Memory B cell (primary cell): ENCODE data around the gene LRRC63.
"Not testable (repeated sequence)": the region's sequence is repeated elsewhere in the genome, so short reads cannot be mapped to it uniquely, and the experiment has no call there.

Source experiments
- ATAC-seq: fragments of 150-1000 bp; cut with Tn5 transposase; 2 replicates; pipeline ENCODE4 v1.10.0; 2021; ENCODE audit warnings: low read depth, mild to moderate bottlenecking, moderate library complexity
- DNase-seq, 2 donors: peaks; one replicate each; pipeline ENCODE4 v3.0.0; 2022; ENCODE audit warnings: low spot score in 2 of 2
- H3K27ac Mint-ChIP-seq: one replicate; pipeline ENCODE4 v1.8.0; 2022; ENCODE audit warnings: mild to moderate bottlenecking, moderate library complexity, mixed read lengths
- H3K27me3 Mint-ChIP-seq: one replicate; pipeline ENCODE4 v1.8.0; 2022; ENCODE audit warnings: mixed read lengths
- H3K36me3 Mint-ChIP-seq: one replicate; pipeline ENCODE4 v1.8.0; 2022; ENCODE audit warnings: mild to moderate bottlenecking, mixed read lengths
- H3K4me1 Mint-ChIP-seq: one replicate; pipeline ENCODE4 v1.8.0; 2022; ENCODE audit warnings: mixed read lengths
- H3K4me3 Mint-ChIP-seq: one replicate; pipeline ENCODE4 v1.8.0; 2022; ENCODE audit warnings: mild to moderate bottlenecking, moderate library complexity, mixed read lengths
- H3K9me3 Mint-ChIP-seq: one replicate; pipeline ENCODE4 v1.8.0; 2022; ENCODE audit warnings: mixed read lengths

LRRC63 gene

DNA sequence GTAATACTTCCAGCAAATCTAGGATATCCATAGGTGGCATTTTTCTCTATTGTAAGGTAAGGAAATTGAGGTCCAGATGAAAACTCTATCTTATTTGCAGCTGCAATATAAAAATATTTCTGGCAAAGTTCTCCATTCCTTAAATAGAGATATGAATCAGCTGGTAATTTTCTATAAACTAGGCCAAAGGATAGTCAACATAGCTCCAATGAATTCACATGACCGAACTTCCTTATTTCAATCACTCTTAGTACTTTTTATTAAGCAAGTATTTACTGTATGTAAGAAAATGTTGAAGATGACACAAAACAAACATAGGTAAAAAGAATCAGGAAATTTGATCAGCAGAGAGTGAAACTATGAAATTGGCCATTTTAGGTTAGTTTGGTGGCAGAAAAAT lies 16.7 kb upstream of the LRRC63 start:
- H3K4me3 Mint-ChIP-seq: no peak overlapping the region
- peaks cover 5% of the 10 kb centered on the region for H3K4me1 Mint-ChIP-seq
- no peaks in the 10 kb centered on the region for H3K9me3 Mint-ChIP-seq
- no peaks in the 10 kb centered on the region for H3K27me3 Mint-ChIP-seq
- ATAC-seq: no peak
- H3K27ac Mint-ChIP-seq: no peak overlapping the region
- no peak for DNase-seq
- no peaks in the 10 kb centered on the region for H3K36me3 Mint-ChIP-seq

DNA sequence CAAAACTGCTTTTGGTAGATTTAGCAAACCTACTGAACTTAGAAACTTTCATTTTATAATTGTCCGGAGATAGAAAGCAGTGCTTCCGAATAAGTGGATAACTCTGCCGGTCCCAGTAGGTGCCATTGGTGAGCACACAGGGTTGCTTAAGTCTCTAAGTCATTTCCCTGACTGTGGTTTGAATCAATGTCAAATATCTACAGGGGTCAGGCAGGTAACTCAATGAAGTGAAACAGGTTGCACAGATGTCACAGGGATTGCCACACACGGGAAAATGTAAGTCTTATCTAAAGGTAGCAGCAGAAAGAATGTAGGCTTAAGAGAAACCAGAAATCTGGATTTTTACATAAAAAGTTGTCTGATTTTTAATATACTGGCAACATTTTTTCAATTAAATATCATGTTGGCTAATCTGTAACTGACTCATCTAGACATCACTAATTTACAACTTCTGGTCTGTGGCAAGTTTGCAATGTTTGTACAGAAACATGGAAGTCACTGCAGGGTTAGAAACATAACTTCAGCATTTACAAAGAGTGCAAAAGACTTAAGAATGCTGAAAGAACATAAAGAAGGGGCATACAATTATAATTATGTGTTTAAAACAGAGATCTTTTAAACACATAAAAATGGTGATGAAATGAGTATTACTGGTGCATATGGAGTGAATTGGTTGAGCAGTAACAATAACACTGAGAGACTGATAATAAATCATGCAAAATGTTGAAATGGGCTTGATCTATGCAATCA lies 14.3 kb upstream of the LRRC63 start:
- Mint-ChIP-seq H3K9me3 (no peaks in the 10 kb centered on the region), H3K4me3 (no peak overlapping the region), H3K36me3 (no peaks in the 10 kb centered on the region), H3K27me3 (no peaks in the 10 kb centered on the region), H3K27ac (no peak overlapping the region), H3K4me1 (peaks cover 13% of the 10 kb centered on the region)
- DNase-seq (no peak), ATAC-seq (no peak)

DNA sequence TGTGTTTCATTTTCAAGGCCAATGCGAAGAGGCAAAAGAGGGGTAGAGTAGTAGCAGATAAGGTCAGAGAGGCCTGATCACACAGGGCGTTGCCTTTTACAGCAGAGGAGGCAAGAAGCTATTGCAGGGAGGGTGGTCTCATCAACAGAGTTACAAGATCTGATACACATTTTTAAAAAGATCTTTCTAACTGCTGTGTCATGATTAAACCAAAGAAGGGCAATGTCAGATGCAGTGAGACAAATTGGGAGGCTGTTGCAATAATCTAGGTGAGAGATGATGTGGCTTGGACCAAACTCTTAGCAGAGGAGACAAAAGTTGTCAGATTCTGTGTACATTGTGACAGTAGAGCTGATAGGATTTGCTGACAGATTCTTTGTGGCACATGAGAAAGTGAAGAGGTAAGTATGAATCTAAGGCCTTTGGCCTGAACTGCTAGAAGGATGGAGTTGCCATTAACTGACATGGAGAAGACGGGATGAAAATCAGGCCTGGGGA lies 13.0 kb upstream of the LRRC63 start:
- no peak overlapping the region for H3K4me3 Mint-ChIP-seq

DNA sequence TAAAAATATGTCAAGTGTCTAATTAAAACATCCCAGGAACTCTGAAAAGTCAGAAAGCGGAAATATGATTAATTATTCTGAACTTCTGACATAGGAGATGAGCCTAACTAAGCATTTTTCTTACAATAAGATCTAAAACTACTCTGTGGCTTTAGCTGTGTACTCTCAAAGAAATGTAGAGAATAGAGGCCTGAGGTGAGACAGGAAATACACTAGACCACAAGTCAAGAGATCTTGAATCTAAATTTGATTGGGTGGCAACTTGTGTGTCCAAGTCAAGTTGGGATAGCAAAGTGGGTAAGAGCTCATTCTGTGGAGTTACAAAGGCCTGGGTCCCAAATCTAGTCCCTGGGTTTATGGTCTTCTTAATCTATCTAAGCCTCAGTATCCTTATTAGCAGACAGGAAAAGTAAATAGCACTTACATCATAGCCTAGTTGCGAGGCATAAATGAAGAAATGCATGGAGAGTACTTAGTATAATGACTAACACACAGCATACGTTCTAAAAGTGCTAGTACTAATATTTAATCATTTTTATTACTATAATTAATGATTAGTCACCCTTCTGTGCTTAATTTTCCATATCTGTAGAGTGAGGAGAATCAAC lies 9.4 kb upstream of the LRRC63 start:
- no peak overlapping the region for H3K4me3 Mint-ChIP-seq
- H3K27ac Mint-ChIP-seq: no peak overlapping the region
- no peaks in the 10 kb centered on the region for H3K27me3 Mint-ChIP-seq
- ATAC-seq (no peak), DNase-seq (no peak)
- no peaks in the 10 kb centered on the region for H3K9me3 Mint-ChIP-seq
- H3K4me1 Mint-ChIP-seq: peaks cover 13% of the 10 kb centered on the region
- H3K36me3 Mint-ChIP-seq: no peaks in the 10 kb centered on the region

More for the DNA sequence above, 13.0 kb upstream of the LRRC63 start:
- Mint-ChIP-seq H3K4me1 (peaks cover 13% of the 10 kb centered on the region), H3K27me3 (no peaks in the 10 kb centered on the region), H3K36me3 (no peaks in the 10 kb centered on the region), H3K27ac (no peak overlapping the region), H3K9me3 (no peaks in the 10 kb centered on the region)
- ATAC-seq (no peak), DNase-seq (no peak)

DNA sequence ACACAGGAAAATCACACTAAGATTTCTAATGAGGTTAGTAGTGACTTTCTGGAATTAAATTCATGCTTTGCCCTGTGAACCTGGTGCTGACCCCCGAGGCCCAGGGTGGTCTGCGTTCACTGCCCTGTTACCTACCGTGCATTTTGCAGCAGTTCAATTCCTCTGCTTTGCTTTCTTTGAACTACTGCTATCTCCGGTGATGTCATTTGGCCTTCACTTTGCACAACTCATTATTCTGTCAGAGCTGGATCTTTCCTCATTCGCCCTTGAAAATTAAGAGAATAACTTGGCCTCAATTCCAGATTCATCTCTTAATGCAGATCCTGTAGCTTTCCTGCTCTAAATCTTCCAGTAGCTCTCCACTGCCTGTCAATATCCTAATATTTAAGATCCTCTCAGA lies 8.8 kb upstream of the LRRC63 start:
- H3K4me3 Mint-ChIP-seq: no peak overlapping the region
- no peak for DNase-seq
- no peak for ATAC-seq
- H3K4me1 Mint-ChIP-seq: peaks cover 13% of the 10 kb centered on the region
- H3K27ac Mint-ChIP-seq: no peak overlapping the region
- no peaks in the 10 kb centered on the region for H3K9me3 Mint-ChIP-seq
- no peaks in the 10 kb centered on the region for H3K27me3 Mint-ChIP-seq
- H3K36me3 Mint-ChIP-seq: no peaks in the 10 kb centered on the region

DNA sequence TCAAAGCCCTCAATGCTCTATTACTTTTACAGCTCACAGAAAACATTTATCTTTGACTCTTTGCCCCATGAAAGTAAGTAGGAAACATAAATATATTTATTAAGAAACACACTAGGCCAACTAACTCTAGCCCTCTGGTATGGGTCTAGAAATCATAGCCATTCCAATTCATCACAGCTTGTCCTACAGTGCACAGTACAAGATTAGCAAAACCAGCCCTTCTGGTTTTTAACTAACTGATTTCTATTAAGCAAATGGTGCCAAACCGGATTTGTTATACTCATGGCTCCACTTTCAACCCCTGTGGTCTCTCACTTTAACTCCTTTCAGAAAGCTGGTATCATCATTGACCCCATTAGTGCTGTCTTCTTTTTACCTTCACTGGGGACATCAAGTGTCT lies 5.6 kb upstream of the LRRC63 start:
- H3K9me3 Mint-ChIP-seq: no peaks in the 10 kb centered on the region
- H3K4me1 Mint-ChIP-seq: peaks cover 5% of the 10 kb centered on the region
- peaks cover 1% of the 10 kb centered on the region for H3K27me3 Mint-ChIP-seq

DNA sequence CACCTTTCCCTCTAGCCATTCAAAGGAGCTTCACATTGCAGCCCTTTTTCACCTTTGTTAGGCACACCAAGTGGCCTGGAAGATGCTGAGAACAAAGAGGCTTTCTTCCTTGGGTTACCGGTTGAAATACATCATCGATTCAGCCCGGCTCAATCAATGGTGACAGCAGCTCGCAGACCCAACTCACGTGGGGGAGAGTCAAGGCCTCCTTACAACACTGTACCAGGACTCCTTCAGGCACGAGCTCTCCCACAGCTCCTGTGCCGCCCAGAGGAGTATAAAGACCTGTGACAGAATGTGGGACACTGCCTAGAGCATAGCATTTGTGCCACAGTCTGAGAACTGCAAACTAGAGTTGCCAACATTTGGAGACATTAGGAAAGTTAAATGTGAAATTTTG lies 3.9 kb upstream of the LRRC63 start:
- peaks cover 7% of the 10 kb centered on the region for H3K4me1 Mint-ChIP-seq

More for the DNA sequence above, 5.6 kb upstream of the LRRC63 start:
- H3K4me3 Mint-ChIP-seq: no peak overlapping the region
- no peak for ATAC-seq
- DNase-seq: no peak
- no peaks in the 10 kb centered on the region for H3K36me3 Mint-ChIP-seq
- H3K27ac Mint-ChIP-seq: no peak overlapping the region

DNA sequence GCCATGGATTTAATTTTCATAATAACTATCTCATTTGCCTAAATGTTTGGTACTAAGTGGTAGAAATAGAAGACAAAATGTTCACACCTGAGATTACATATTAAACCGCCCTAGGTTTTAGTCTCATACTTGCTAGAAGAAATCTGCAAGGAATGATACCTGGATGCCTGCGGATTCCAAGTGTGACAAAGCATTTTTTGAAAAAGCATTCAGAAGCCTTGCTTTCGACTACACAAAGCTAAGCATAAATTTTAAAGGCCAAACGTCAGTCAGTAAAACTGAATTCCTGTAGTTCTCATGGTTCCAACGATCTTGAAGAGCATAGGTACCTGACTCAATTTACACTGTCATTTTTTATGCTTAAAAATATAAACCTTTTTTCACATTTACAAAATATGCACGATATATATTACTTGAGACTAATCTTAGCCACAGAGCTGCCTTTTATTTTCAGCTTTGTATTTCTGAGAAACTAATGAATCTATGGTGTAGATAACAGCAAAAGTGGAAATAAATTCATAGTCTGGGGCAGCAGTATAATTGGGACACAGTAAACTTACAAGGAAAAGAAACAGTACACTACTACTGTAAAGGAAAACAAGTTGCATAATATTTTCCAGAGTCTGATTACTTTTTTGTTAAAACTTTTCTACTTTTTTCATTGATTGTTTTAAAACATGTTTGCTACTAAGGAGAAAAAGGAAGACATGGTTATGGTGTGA lies 1.2 kb upstream of the LRRC63 start:
- Mint-ChIP-seq H3K27ac (peak overlapping the region; percentile 87), H3K36me3 (no peaks in the 10 kb centered on the region)

More for the DNA sequence above, 3.9 kb upstream of the LRRC63 start:
- H3K36me3 Mint-ChIP-seq: no peaks in the 10 kb centered on the region
- no peak overlapping the region for H3K27ac Mint-ChIP-seq
- H3K27me3 Mint-ChIP-seq: peaks cover 2% of the 10 kb centered on the region
- no peak overlapping the region for H3K4me3 Mint-ChIP-seq
- DNase-seq: no peak
- no peaks in the 10 kb centered on the region for H3K9me3 Mint-ChIP-seq
- ATAC-seq: no peak

DNA sequence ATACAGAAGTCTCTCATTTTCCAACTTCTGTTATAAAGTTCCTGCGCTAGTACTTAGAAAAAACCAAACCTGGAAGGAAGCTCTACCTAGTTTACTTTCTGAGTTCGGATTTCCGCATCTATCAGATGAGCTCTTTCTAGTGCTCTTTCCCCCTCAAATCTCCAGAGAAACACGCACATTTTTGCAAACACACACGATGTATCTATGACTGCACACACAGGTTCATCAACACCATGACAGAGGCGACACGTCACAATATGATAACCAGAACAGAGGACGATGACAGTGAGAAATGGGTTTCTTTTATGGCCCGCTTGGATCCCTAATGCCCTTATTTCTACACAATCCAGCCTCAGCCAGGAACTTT lies 629 bp upstream of the LRRC63 start:
- Mint-ChIP-seq H3K27ac (peak overlapping the region; percentile 87), H3K27me3 (peaks cover 4% of the 10 kb centered on the region), H3K9me3 (peaks cover 2% of the 10 kb centered on the region), H3K4me1 (peaks cover 9% of the 10 kb centered on the region), H3K36me3 (no peaks in the 10 kb centered on the region), H3K4me3 (peak overlapping the region; percentile 93)
- ATAC-seq: peak; percentile 53
- peak in 1 of 2 donors; percentile 7 for DNase-seq

More for the DNA sequence above, 1.2 kb upstream of the LRRC63 start:
- H3K4me1 Mint-ChIP-seq: peaks cover 9% of the 10 kb centered on the region
- peaks cover 2% of the 10 kb centered on the region for H3K9me3 Mint-ChIP-seq
- ATAC-seq (no peak), DNase-seq (no peak)
- peak overlapping the region; percentile 93 for H3K4me3 Mint-ChIP-seq
- peaks cover 4% of the 10 kb centered on the region for H3K27me3 Mint-ChIP-seq

DNA sequence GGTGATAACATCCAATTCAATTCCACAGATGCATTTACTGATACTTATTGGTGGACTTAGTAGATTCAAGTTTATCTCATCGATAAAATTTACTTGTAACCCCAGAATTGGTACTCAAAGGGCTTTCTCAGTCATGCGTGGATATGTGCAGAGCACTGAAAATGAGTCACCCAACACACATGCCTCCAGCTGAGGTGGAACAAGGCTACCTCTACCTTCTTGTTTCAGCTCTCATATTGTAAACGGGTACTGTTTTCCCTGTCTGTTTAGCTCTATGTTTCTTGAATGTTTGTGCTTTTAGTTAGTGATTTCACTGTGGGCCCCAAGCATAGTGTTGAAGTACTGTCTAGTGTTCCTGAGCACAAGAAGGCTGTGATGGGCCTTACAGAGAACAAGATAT lies 1.5 kb downstream of the LRRC63 start:
- H3K27ac Mint-ChIP-seq: peak overlapping the region; percentile 35
- H3K4me3 Mint-ChIP-seq: no peak overlapping the region
- ATAC-seq (no peak), DNase-seq (no peak)
- H3K27me3 Mint-ChIP-seq: peaks cover 8% of the 10 kb centered on the region
- peaks cover 9% of the 10 kb centered on the region for H3K4me1 Mint-ChIP-seq
- H3K36me3 Mint-ChIP-seq: no peaks in the 10 kb centered on the region
- H3K9me3 Mint-ChIP-seq: peaks cover 10% of the 10 kb centered on the region

DNA sequence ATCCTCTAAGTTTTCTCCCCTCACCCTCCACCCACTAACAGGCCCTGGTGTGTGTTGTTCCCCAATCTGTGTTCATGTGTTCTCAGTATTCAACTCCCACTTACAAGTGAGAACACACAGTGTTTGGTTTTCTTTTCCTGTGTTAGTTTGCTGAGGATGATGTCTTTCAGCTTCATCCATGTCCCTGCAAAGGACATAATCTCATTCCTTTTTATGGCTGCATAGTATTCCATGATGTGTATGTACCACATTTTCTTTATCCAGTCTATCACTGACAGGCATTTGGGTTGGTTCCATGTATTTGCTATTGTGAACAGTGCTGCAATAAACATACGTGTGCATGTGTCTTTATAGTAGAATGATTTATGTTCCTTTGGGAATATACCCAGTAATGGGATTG lies 3.0 kb downstream of the LRRC63 start:
- peaks cover 13% of the 10 kb centered on the region for H3K27me3 Mint-ChIP-seq
- not testable (repeated sequence) for H3K4me3 Mint-ChIP-seq, ATAC-seq, H3K36me3 Mint-ChIP-seq, H3K9me3 Mint-ChIP-seq, H3K4me1 Mint-ChIP-seq, H3K27ac Mint-ChIP-seq, DNase-seq

DNA sequence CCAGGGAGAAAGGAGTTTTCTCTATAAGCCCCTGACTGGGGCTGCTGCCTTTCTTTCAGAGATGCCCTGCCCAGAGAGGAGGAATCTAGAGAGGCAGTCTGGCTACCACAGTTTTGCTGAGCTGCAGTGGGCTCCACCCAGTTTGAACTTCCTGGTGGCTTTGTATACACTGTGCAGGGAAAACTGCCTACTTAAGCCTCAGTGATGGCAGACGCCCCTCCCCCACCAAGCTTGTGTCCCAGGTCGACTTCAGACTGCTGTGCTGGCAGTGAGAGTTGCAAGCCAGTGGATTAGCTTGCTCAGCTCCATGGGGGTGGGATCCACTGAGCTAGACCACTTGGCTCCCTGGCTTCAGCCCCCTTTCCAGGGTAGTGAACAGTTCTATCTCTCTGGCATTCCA lies 8.5 kb downstream of the LRRC63 start:
- not testable (repeated sequence) for H3K4me1 Mint-ChIP-seq, ATAC-seq
- peaks cover 12% of the 10 kb centered on the region for H3K9me3 Mint-ChIP-seq

DNA sequence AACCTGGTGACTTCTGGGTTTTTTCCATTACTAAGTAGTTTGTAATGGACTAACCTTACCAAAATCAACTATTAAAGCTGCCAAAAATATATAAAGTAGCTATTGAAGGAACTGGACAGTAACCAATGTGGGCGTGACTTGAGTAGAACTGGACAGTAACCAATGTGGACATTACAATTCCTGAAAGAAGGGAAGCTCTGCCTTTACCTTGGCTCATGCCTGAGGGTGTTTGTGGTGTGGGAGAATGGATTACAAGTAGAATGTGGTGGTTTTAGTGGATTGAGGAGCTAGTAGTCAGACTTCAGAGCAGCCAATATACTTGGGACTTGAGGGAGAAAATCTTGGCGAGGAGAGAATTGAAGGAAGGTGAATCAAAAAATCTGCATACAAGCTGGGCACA lies 17.5 kb downstream of the LRRC63 start:
- peaks cover 10% of the 10 kb centered on the region for H3K36me3 Mint-ChIP-seq
- no peak overlapping the region for H3K27ac Mint-ChIP-seq
- peaks cover 12% of the 10 kb centered on the region for H3K9me3 Mint-ChIP-seq
- ATAC-seq (no peak), DNase-seq (no peak)
- peaks cover 6% of the 10 kb centered on the region for H3K27me3 Mint-ChIP-seq
- H3K4me1 Mint-ChIP-seq: no peaks in the 10 kb centered on the region
- no peak overlapping the region for H3K4me3 Mint-ChIP-seq

More for the DNA sequence above, 8.5 kb downstream of the LRRC63 start:
- DNase-seq, H3K27me3 Mint-ChIP-seq, H3K36me3 Mint-ChIP-seq, H3K27ac Mint-ChIP-seq, H3K4me3 Mint-ChIP-seq: not testable (repeated sequence)

DNA sequence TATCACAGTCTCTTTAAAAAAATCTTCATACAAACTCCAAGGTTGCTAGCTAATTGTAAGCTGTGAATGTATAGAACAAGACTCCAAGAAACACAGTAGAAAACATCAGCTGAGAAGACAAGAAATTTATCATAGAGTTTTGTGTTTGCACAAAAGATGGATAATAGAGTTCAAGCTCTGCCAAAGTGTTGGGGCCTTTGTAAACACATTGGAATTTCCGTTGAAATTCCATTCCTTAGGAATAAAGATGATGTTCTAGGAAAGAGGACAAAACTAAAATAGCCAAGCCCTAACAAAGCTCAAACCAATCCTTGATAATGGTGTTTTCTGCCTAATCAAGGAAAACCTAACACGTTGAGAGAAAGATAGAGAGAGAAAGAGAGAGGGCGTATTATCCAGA lies 20.6 kb downstream of the LRRC63 start:
- peaks cover 21% of the 10 kb centered on the region for H3K9me3 Mint-ChIP-seq
- no peaks in the 10 kb centered on the region for H3K4me1 Mint-ChIP-seq
- peaks cover 15% of the 10 kb centered on the region for H3K36me3 Mint-ChIP-seq
- no peak overlapping the region for H3K27ac Mint-ChIP-seq
- H3K4me3 Mint-ChIP-seq: no peak overlapping the region
- ATAC-seq (no peak), DNase-seq (no peak)
- H3K27me3 Mint-ChIP-seq: peaks cover 7% of the 10 kb centered on the region
